Mucosa of descending colon (tissue), 3 donors: ENCODE data around the gene DNTTIP2. TPM values are rescaled to one million over a fixed set of nuclear protein-coding genes. Genes with fewer than 3 reads are reported as not detected.

ENCODE experiments used
- ATAC-seq: fragments of 200-7000 bp; cut with Tn5 transposase; one replicate; pipeline ENCODE4 v1.9.1; 2020; ENCODE audit warnings: mild to moderate bottlenecking, moderate library complexity
- DNase-seq, 3 donors: peaks; one replicate each; pipeline ENCODE4 v3.0.0-alpha.2; 2020
- H3K36me3 ChIP-seq: fragments of 200-600 bp; one replicate; pipeline ENCODE4 v1.8.0; 2021; ENCODE audit warnings: low read depth, mild to moderate bottlenecking
- H3K4me1 ChIP-seq: fragments of 200-600 bp; one replicate; pipeline ENCODE4 v1.8.0; 2021; ENCODE audit warnings: low read depth, mild to moderate bottlenecking
- H3K4me3 ChIP-seq: fragments of 200-600 bp; one replicate; pipeline ENCODE4 v1.8.0; 2021; ENCODE audit warnings: mild to moderate bottlenecking
- H3K9me3 ChIP-seq: fragments of 200-600 bp; one replicate; pipeline ENCODE4 v1.8.0; 2021; ENCODE audit warnings: mild to moderate bottlenecking
- intact Hi-C, 2 donors: fragments of 100-400 bp; cut with DNase I in 1 of 2; cut with micrococcal nuclease in 1 of 2; formaldehyde crosslinking; loops; one replicate each; pipeline versions ENCODE4 v1.11.0 to v1.11.1; 2022; cut with DNase I, micrococcal nuclease
- total RNA-seq, 3 donors: library from RNA; stranded (reverse); fragmentation: NEBNext Ultra II Directional in 2 of 3; extraction: Animal tissue kit (Norgen Biotek cat#: 25700) in 2 of 3; gene quantifications; one replicate each; pipeline versions ENCODE4 v1.2.1 to v1.2.4, GENCODE V29; 2021 to 2023
- TF ChIP-seq, protein P1 (sequence below): fragments of 200-600 bp; IDR thresholded peaks from one replicate; pipeline ENCODE4 v1.8.0; 2022; ENCODE audit warnings: antibody characterized with exemption, mild to moderate bottlenecking
- donor health status: DM: no; HTN: no; CAD: no; lungs with moderate emphysema.
- donor health status: DM: no; HTN: no; CAD: no.
- donor health status: DM: no; HTN: yes; CAD: no.

The DNTTIP2 gene
- total RNA-seq, 3 donors from 2014 or later: 29.0 to 52.7 (median 29.5) TPM

DNA sequence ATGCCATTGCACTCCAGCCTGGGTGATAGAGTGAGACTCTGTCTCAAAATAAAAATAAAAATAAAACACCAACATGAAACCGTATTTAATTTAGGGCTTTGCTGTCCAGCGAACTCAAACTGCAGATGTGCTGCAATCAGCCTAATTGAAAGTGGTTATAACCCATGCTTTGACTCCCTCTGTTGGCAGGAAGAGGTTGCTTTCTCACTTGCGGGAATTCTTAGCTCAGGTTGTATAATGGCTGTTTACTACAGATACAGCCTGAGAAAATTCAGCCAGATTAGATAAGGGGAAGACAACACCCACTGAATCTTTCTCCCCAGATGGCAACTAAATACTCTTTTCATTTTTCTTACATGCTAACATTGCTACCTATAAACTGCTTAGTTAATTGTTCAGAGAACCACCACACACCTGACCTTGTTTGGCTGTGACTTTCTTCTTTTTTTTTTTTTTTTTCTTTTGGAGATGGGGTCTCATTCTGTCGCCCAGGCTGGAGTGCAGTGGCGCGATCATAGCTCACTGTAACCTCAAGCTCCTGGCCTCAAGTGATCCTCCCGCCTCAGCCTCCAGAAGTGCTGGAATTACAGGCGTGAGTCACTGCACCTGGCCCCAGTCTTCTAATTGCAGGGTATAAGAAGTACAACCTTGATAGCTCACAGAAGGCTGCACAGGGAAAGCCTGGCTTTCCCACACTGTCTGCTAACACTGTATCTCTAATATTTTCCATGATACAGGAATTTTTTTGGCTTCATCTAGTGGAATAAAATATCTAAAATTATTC, 34.6 kb downstream of the DNTTIP2 start:
- Histone ChIP-seq H3K9me3 (no peaks in the 10 kb centered on the region), H3K4me3 (no peak overlapping the region), H3K36me3 (no peaks in the 10 kb centered on the region), H3K4me1 (peaks cover 16% of the 10 kb centered on the region)
- DNase-seq: peak; percentile 48 to 76 (median 52)
- TF ChIP-seq, protein P1, sequence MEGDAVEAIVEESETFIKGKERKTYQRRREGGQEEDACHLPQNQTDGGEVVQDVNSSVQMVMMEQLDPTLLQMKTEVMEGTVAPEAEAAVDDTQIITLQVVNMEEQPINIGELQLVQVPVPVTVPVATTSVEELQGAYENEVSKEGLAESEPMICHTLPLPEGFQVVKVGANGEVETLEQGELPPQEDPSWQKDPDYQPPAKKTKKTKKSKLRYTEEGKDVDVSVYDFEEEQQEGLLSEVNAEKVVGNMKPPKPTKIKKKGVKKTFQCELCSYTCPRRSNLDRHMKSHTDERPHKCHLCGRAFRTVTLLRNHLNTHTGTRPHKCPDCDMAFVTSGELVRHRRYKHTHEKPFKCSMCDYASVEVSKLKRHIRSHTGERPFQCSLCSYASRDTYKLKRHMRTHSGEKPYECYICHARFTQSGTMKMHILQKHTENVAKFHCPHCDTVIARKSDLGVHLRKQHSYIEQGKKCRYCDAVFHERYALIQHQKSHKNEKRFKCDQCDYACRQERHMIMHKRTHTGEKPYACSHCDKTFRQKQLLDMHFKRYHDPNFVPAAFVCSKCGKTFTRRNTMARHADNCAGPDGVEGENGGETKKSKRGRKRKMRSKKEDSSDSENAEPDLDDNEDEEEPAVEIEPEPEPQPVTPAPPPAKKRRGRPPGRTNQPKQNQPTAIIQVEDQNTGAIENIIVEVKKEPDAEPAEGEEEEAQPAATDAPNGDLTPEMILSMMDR: peak; percentile 55
- ATAC-seq: peak; percentile 38
- intact Hi-C loops: loop anchor here in 1 of 2 donors (10.0 kb wide), 2 partner anchors 220 to 410 kb away; no protein-coding TSS in a partner anchor

DNA sequence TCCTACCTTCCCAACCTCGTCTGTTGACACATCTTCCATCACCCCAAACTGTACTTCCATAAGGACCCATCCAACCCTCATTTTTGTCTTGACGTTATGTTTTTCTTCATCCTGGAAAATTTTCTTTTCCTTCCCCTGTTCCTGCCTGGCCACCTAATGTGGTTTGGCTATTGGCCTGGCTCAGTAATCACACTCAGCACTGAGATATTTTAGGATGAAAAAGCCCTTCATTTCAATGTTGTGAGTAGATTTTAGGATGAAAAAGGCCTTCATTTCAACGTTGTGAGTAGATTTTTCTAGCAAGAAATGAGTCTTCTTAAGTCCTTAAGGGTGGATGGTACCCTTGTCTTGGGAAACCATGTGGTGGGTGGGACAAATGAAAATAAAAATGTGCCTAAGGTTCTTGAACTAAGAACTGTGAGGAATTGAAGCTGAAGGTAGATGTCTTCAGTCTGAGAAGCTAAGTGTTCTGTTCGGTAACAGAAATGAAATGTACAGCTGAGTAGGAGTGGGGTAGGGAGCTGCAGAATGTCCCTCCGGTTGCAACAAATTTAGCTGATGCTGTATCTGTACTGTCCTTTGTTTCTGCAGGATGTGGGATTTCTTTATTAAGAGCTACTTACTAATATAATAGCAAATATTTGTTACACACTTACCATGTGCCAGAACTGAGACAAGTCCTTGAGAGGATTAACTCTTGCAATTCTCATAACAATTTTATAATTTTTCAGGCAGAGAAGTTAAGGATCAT, 36.1 kb downstream of the DNTTIP2 start:
- peaks cover 12% of the 10 kb centered on the region for H3K4me1 ChIP-seq
- TF ChIP-seq, protein P1: no peak
- ATAC-seq: no peak
- H3K4me3 ChIP-seq: no peak overlapping the region
- DNase-seq: no peak
- no peaks in the 10 kb centered on the region for H3K9me3 ChIP-seq
- intact Hi-C loops: loop anchor here in 1 of 2 donors (10.0 kb wide), 2 partner anchors 218 to 408 kb away; no protein-coding TSS in a partner anchor
- H3K36me3 ChIP-seq: no peaks in the 10 kb centered on the region

DNA sequence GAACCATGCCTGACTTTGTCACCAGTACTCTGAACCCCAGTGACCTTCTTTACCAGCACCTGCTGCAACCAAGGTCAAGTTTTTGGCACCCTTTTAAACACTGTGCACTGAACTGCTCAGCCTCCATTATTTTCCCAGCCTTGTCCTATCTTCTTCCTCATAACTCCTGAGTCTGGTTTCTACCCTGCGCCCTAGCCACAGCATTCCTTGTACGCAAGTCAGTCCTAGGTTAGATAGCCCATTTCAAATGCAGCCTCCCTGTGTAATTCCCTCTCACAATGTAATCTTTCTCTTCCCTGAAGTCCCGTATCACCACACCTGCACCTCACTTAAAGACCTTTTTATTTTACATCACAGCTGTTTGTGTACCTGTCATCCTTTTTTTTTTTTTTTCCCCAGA, 37.2 kb downstream of the DNTTIP2 start:
- intact Hi-C loops: loop anchor here in 1 of 2 donors (10.0 kb wide), 2 partner anchors 217 to 407 kb away; no protein-coding TSS in a partner anchor
- ATAC-seq (no peak), DNase-seq (no peak)
- H3K36me3 ChIP-seq: no peaks in the 10 kb centered on the region
- no peak overlapping the region for H3K4me3 ChIP-seq
- TF ChIP-seq, protein P1: no peak
- peaks cover 12% of the 10 kb centered on the region for H3K4me1 ChIP-seq
- H3K9me3 ChIP-seq: no peaks in the 10 kb centered on the region

DNA sequence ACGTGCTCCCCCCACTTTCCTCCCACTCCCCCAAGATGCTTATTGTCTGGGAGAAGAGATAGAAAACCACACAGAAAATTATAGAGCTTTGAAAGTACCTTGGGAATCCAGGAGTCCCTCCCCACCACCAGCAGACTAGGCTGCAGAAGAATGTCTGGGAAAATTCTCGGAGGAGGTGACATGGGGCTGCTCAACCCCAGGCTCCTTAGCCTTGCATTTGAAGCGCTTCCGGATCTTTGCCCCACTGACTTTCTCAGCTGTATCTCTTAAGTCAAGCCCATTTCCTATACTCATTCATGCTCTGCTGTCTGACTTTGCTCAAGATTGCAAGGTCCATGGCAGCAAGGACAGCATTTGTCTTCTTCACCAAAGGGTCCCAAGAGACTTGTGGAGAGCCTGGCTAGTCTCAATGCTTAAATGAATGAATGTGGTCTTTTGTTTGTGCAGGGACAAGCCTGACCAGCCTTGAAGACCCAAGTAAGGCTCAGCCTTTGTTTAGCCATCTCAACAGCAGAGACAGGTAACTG, 38.0 kb downstream of the DNTTIP2 start:
- TF ChIP-seq, protein P1: no peak
- Histone ChIP-seq H3K4me3 (no peak overlapping the region), H3K4me1 (peaks cover 12% of the 10 kb centered on the region), H3K36me3 (no peaks in the 10 kb centered on the region), H3K9me3 (no peaks in the 10 kb centered on the region)
- intact Hi-C loops: loop anchor here in 1 of 2 donors (10.0 kb wide), 2 partner anchors 216 to 406 kb away; no protein-coding TSS in a partner anchor
- DNase-seq: no peak
- no peak for ATAC-seq

DNA sequence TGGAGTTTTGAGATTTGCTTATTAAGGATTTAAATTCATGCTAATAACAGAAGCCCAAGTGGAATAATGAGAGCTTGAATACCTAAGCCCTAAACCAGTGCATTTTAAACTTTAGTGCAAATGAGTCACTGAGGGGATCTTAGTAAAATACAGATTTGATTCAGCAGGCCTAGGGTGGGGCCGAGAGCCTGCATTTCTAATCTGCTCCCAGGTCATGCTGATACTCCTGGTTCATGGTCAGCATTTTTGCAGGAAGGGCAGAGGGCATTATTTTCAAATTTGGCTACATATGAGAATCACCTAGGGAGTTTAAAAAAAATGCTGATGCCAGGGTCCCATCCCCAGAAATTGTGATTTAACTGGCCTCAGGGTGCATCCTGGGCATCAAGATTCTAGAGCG, 39.3 kb downstream of the DNTTIP2 start:
- intact Hi-C loops: loop anchor here in 1 of 2 donors (10.0 kb wide), 2 partner anchors 215 to 405 kb away; no protein-coding TSS in a partner anchor

More for the DNA sequence above, 39.3 kb downstream of the DNTTIP2 start:
- DNase-seq: no peak
- no peak for ATAC-seq
- no peaks in the 10 kb centered on the region for H3K36me3 ChIP-seq
- TF ChIP-seq, protein P1: no peak
- H3K4me1 ChIP-seq: peaks cover 4% of the 10 kb centered on the region
- H3K4me3 ChIP-seq: no peak overlapping the region
- H3K9me3 ChIP-seq: no peaks in the 10 kb centered on the region
